ENCODE results near the gene CATSPERE. TPM values are rescaled to one million over a fixed set of nuclear protein-coding genes. Genes with fewer than 3 reads are reported as not detected.
"Not testable (repeated sequence)": the region's sequence is repeated elsewhere in the genome, so short reads cannot be mapped to it uniquely, and the experiment has no call there.

CATSPERE gene
- total RNA-seq, 1 experiment from 2014 or later: 1.2 TPM

GRCh38 chr1:244678697-244679096, 217.6 kb downstream of the CATSPERE start:
- no peaks in the 10 kb centered on the region for H3F3A ChIP-seq (ENCODE audit: insufficient read depth, low read depth)
- intact Hi-C loops (cut with micrococcal nuclease; ENCODE audit: unreplicated experiment): no loop called here
- peaks cover 18% of the 10 kb centered on the region for H3K79me2 ChIP-seq (ENCODE audit: low read depth)
- no peak for TF ChIP-seq CTCF (conservative IDR thresholded peaks at IDR 0.05)
- no peak for TF ChIP-seq EZH2 (IDR thresholded peaks at IDR 0.05; ENCODE audit: low read depth)
- H3K27ac ChIP-seq: no peak overlapping the region
- ChIA-PET POLR2A (ENCODE audit: unreplicated experiment) (no interaction called here), CTCF (no interaction called here)
- no peak overlapping the region for H3K4me3 ChIP-seq
- DNase-seq: no peak
- H3K36me3 ChIP-seq (ENCODE audit: low read depth): no peaks in the 10 kb centered on the region
- no peak overlapping the region for H2AFZ ChIP-seq
- no peaks in the 10 kb centered on the region for H3K9me3 ChIP-seq (ENCODE audit: insufficient read depth, low read depth)
- no TSS peak for BruUV-seq (replicated peaks)
- no peaks in the 10 kb centered on the region for H3K4me1 ChIP-seq (replicated peaks; ENCODE audit: insufficient read depth)
- H4K20me1 ChIP-seq (ENCODE audit: insufficient read depth): peaks cover 4% of the 10 kb centered on the region
- H3K4me2 ChIP-seq: no peak overlapping the region
- H3K9me2 ChIP-seq (ENCODE audit: insufficient read depth): no peaks in the 10 kb centered on the region
- no peaks in the 10 kb centered on the region for H3K27me3 ChIP-seq (ENCODE audit: insufficient read depth, low read depth)

- H3K27ac ChIP-seq: no peak overlapping the region
- intact Hi-C loops (cut with micrococcal nuclease; ENCODE audit: unreplicated experiment): no loop called here
Measured at GRCh38 chr1:244680667-244681066, 219.6 kb downstream of the CATSPERE start.

GRCh38 chr1:244682087-244682486, 221.0 kb downstream of the CATSPERE start:
- H2AFZ ChIP-seq; H3K4me1 ChIP-seq (replicated peaks; ENCODE audit: insufficient read depth); H3K4me2 ChIP-seq; DNase-seq; H3K27ac ChIP-seq; H3K27me3 ChIP-seq (ENCODE audit: insufficient read depth, low read depth); BruUV-seq (replicated peaks); POLR2A ChIA-PET (ENCODE audit: unreplicated experiment); H3K9me2 ChIP-seq (ENCODE audit: insufficient read depth); H3K36me3 ChIP-seq (ENCODE audit: low read depth); H4K20me1 ChIP-seq (ENCODE audit: insufficient read depth); H3K79me2 ChIP-seq (ENCODE audit: low read depth); H3K4me3 ChIP-seq; intact Hi-C loops (cut with micrococcal nuclease; ENCODE audit: unreplicated experiment); H3F3A ChIP-seq (ENCODE audit: insufficient read depth, low read depth); CTCF ChIA-PET; H3K9me3 ChIP-seq (ENCODE audit: insufficient read depth, low read depth): not testable (repeated sequence)

More at GRCh38 chr1:244680667-244681066, 219.6 kb downstream of the CATSPERE start:
- Histone ChIP-seq H3K27me3 (ENCODE audit: insufficient read depth, low read depth) (no peaks in the 10 kb centered on the region), H4K20me1 (ENCODE audit: insufficient read depth) (no peaks in the 10 kb centered on the region; the same call in 1 of the 2 replicates), H3K9me2 (ENCODE audit: insufficient read depth) (no peaks in the 10 kb centered on the region), H3K4me3 (no peak overlapping the region), H3F3A (ENCODE audit: insufficient read depth, low read depth) (no peaks in the 10 kb centered on the region), H3K36me3 (ENCODE audit: low read depth) (no peaks in the 10 kb centered on the region), H3K4me1 (replicated peaks; ENCODE audit: insufficient read depth) (no peaks in the 10 kb centered on the region), H2AFZ (no peak overlapping the region), H3K79me2 (ENCODE audit: low read depth) (peaks cover 14% of the 10 kb centered on the region), H3K9me3 (ENCODE audit: insufficient read depth, low read depth) (no peaks in the 10 kb centered on the region), H3K4me2 (no peak overlapping the region)
- POLR2A ChIA-PET (ENCODE audit: unreplicated experiment): no interaction called here
- no TSS peak for BruUV-seq (replicated peaks)
- DNase-seq: no peak
- CTCF ChIA-PET: no interaction called here
- TF ChIP-seq EZH2 (IDR thresholded peaks at IDR 0.05; ENCODE audit: low read depth) (no peak), CTCF (conservative IDR thresholded peaks at IDR 0.05) (no peak)

Other genes with a start within 250 kb of the CATSPERE start
- 63.1 and 76.7 TPM in 2 replicates for gene ADSS2, start 9.4 kb upstream of the CATSPERE start, total RNA-seq (2021)
- gene DESI2, start 191.9 kb downstream of the CATSPERE start, total RNA-seq (2021): 34.1 and 45.8 TPM in 2 replicates